Fibroblast of villous mesenchyme (primary cell): Measurements from ENCODE around the gene ARHGEF38. TPM values are rescaled to one million over a fixed set of nuclear protein-coding genes. Genes with fewer than 3 reads are reported as not detected.
A peak's percentile ranks its signal among the peaks of the same experiment; 100 is the strongest.

Source experiments
- DNase-seq: peaks from one replicate; pipeline ENCODE4 v3.0.0-alpha.2; 2010; ENCODE audit warnings: low read depth
- H3K4me3 ChIP-seq: 2 replicates; pipeline ENCODE4 v1.5.1; 2011; ENCODE audit warnings: low read depth, mild to moderate bottlenecking, low read length
- CTCF ChIP-seq: IDR thresholded peaks from 2 replicates; pipeline ENCODE4 v1.5.1; 2012; ENCODE audit warnings: low read depth, mild to moderate bottlenecking, low read length; ENCODE audit not compliant: insufficient read depth
- total RNA-seq: library from RNA; depleted of rRNA; stranded (reverse); fragments of >200 nt; gene quantifications from 2 replicates; pipeline ENCODE4 v1.2.3, GENCODE V29; 2012

The ARHGEF38 gene
- total RNA-seq, 1 donor: not detected

DNA sequence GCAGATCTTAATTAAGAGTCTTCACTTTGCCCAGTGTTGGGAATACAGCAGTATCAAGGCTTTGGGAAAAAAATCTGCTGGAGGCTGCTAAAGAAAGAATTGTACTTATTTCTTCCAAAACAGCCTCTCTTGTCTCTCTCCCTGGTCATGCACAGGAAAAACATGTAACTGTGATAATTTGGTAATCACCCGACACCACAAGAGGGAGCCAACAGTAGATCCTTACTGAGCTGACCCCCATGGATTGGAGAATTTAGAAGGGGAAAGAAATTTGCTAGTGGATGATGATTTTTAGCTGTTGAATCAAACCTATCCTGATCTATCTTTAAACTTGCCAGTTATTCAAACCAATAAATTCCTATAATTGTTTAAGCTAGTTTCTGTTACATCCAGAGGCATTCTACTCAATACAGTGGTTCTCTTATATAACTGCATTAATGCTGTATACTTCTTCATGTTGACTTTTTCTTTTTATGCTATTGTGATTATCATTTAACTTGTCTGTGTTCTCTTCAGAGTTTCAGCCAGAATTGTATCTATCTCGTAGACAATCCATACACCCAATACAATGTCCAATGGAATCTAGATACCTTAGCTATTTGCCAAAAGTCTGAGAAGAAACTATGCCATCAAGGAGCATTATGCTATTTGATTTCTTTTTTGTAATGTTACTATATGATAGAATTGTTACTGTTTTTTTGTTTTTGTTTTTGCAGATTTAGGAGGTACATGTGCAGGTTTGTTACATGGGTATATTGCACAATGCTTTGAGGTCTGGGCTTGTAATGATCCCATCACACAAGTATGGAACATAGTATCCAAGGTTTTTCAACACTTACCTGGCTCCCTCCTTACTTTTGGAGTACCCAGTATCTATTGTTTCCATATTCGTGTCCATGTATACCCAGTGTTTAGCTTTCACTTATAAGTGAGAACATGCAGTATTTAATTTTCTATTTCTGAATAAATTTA, 31.3 kb upstream of the ARHGEF38 start:
- H3K4me3 ChIP-seq: no peak overlapping the region
- peak; percentile 78 for TF ChIP-seq CTCF
- DNase-seq: peak; percentile 50

- DNase-seq: no peak
- TF ChIP-seq CTCF: no peak
- no peak overlapping the region for H3K4me3 ChIP-seq
These were observed 25.8 kb upstream of the ARHGEF38 start for GRCh38 chr4:105526656-105527055.

- H3K4me3 ChIP-seq: no peak overlapping the region
- no peak for DNase-seq
- TF ChIP-seq CTCF: no peak
These were observed 25.3 kb upstream of the ARHGEF38 start for GRCh38 chr4:105527081-105527480.

DNA sequence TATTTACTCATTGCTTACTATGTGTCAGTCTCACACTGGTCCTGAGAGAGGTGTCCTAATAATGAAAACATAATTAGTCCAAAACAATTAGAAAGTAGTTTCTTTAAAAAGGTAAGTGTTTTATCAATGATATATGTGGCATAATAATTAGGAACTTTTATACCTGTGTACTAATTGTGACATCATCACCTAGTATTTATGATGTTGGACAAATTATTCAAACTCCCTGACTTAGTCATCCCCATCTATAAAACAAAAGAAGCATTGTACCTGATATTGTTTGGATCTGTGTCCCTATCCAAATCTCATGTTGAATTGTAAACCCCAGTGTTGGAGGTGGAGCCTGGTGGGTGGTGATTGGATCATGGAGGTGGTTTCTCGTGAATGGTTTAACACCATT, 15.8 kb upstream of the ARHGEF38 start:
- DNase-seq: no peak
- no peak overlapping the region for H3K4me3 ChIP-seq
- no peak for TF ChIP-seq CTCF

DNA sequence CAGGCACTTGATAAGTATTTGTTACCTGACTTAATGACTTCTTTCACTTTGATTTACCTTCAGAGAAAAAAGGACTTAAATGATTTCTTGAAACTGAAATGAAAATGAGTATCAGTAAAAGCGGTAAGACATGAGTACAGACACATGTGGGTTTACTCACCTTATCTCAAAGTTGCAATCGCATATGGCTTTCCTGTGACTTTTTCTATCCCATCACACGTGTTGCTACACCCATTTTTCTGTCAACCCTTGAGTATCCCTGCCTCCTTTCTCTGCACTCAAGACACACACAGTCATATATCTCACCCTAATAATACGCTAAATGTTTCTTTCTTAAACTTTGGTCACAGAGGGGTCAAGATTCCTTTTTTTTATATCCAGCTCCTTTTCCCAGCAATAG, 11.0 kb upstream of the ARHGEF38 start:
- no peak for TF ChIP-seq CTCF
- no peak for DNase-seq

GRCh38 chr4:105542039-105542438, 10.4 kb upstream of the ARHGEF38 start:
- DNase-seq: no peak
- no peak for TF ChIP-seq CTCF
- no peak overlapping the region for H3K4me3 ChIP-seq

More for the DNA sequence above, 11.0 kb upstream of the ARHGEF38 start:
- no peak overlapping the region for H3K4me3 ChIP-seq
